IPS-20b (cell line): ENCODE data around the gene MAN2A1.

Experiments
- H3K27ac ChIP-seq: one replicate; pipeline ENCODE4 v1.5.1; 2013; ENCODE audit warnings: low read length
- H3K27me3 ChIP-seq: 2 replicates; pipeline ENCODE4 v1.6.1; 2013; ENCODE audit warnings: mild to moderate bottlenecking, low read length, inconsistent platforms; ENCODE audit not compliant: insufficient read depth
- H3K36me3 ChIP-seq: 2 replicates; pipeline ENCODE4 v1.6.1; 2013; ENCODE audit warnings: low read depth, mild to moderate bottlenecking, inconsistent platforms, low read length, moderate library complexity; ENCODE audit not compliant: insufficient read depth
- H3K4me1 ChIP-seq: 2 replicates; pipeline ENCODE4 v1.6.1; 2013; ENCODE audit warnings: mild to moderate bottlenecking, control low read depth, inconsistent platforms, low read length, moderate library complexity; ENCODE audit not compliant: insufficient read depth
- H3K4me3 ChIP-seq: 2 replicates; pipeline ENCODE4 v1.5.1; 2013; ENCODE audit warnings: mild to moderate bottlenecking, low read length, inconsistent platforms
- H3K9ac ChIP-seq: 2 replicates; pipeline ENCODE4 v1.6.1; 2013; ENCODE audit warnings: low read depth, mild to moderate bottlenecking, inconsistent platforms, low read length, moderate library complexity
- H3K9me3 ChIP-seq: 2 replicates; pipeline ENCODE4 v1.6.1; 2013; ENCODE audit warnings: mild to moderate bottlenecking, low read depth, low read length, inconsistent platforms; ENCODE audit not compliant: insufficient read depth

The MAN2A1 gene

GRCh38 chr5:109741390-109741789, 51.7 kb downstream of the MAN2A1 start:
- Histone ChIP-seq H3K36me3 (no peaks in the 10 kb centered on the region), H3K9me3 (no peaks in the 10 kb centered on the region), H3K4me1 (peaks cover 65% of the 10 kb centered on the region), H3K27me3 (no peaks in the 10 kb centered on the region), H3K27ac (peak overlapping the region; percentile 16), H3K4me3 (peak overlapping the region; percentile 62; the same call in 1 of the 2 replicates), H3K9ac (peak overlapping the region; percentile 85; the same call in 1 of the 2 replicates)

GRCh38 chr5:109743041-109743531, 53.4 kb downstream of the MAN2A1 start:
- Histone ChIP-seq H3K27ac (peak overlapping the region; percentile 26), H3K27me3 (no peaks in the 10 kb centered on the region), H3K9ac (peak overlapping the region; percentile 7; the same call in 1 of the 2 replicates), H3K9me3 (no peaks in the 10 kb centered on the region), H3K36me3 (no peaks in the 10 kb centered on the region), H3K4me1 (peaks cover 61% of the 10 kb centered on the region), H3K4me3 (peak overlapping the region; percentile 10; the same call in 1 of the 2 replicates)

- H3K27ac ChIP-seq = peak overlapping the region; percentile 26
- peak overlapping the region; percentile 10; the same call in 1 of the 2 replicates for H3K4me3 ChIP-seq
- no peaks in the 10 kb centered on the region for H3K9me3 ChIP-seq
- H3K27me3 ChIP-seq = no peaks in the 10 kb centered on the region
- no peaks in the 10 kb centered on the region for H3K36me3 ChIP-seq
- peak overlapping the region; percentile 7; the same call in 1 of the 2 replicates for H3K9ac ChIP-seq
- peaks cover 56% of the 10 kb centered on the region for H3K4me1 ChIP-seq
Observed at GRCh38 chr5:109743770-109744212, 54.1 kb downstream of the MAN2A1 start.

GRCh38 chr5:109744261-109744660, 54.5 kb downstream of the MAN2A1 start:
- H3K27ac ChIP-seq = peak overlapping the region; percentile 26

GRCh38 chr5:109748546-109748945, 58.8 kb downstream of the MAN2A1 start:
- Histone ChIP-seq H3K27ac (no peak overlapping the region), H3K4me1 (peaks cover 13% of the 10 kb centered on the region; the same call in 1 of the 2 replicates), H3K4me3 (no peak overlapping the region), H3K36me3 (no peaks in the 10 kb centered on the region), H3K9ac (no peak overlapping the region), H3K27me3 (no peaks in the 10 kb centered on the region), H3K9me3 (no peaks in the 10 kb centered on the region)

More at GRCh38 chr5:109744261-109744660, 54.5 kb downstream of the MAN2A1 start:
- Histone ChIP-seq H3K9ac (no peak overlapping the region), H3K4me3 (no peak overlapping the region; the same call in 1 of the 2 replicates), H3K4me1 (peaks cover 52% of the 10 kb centered on the region), H3K36me3 (no peaks in the 10 kb centered on the region), H3K9me3 (no peaks in the 10 kb centered on the region), H3K27me3 (no peaks in the 10 kb centered on the region)

- Histone ChIP-seq H3K27me3 (no peaks in the 10 kb centered on the region), H3K9me3 (no peaks in the 10 kb centered on the region), H3K9ac (no peak overlapping the region), H3K4me1 (no peaks in the 10 kb centered on the region), H3K36me3 (peaks cover 4% of the 10 kb centered on the region; the same call in 1 of the 2 replicates), H3K27ac (no peak overlapping the region), H3K4me3 (no peak overlapping the region)
Observed at GRCh38 chr5:109750463-109750862, 60.7 kb downstream of the MAN2A1 start.

GRCh38 chr5:109753279-109753678, 63.6 kb downstream of the MAN2A1 start:
- peaks cover 28% of the 10 kb centered on the region for H3K36me3 ChIP-seq
- H3K9me3 ChIP-seq = no peaks in the 10 kb centered on the region
- no peak overlapping the region for H3K4me3 ChIP-seq
- H3K9ac ChIP-seq = no peak overlapping the region
- no peak overlapping the region for H3K27ac ChIP-seq
- H3K27me3 ChIP-seq = no peaks in the 10 kb centered on the region
- no peaks in the 10 kb centered on the region for H3K4me1 ChIP-seq

GRCh38 chr5:109754319-109754718, 64.6 kb downstream of the MAN2A1 start:
- Histone ChIP-seq H3K4me3 (no peak overlapping the region), H3K9me3 (no peaks in the 10 kb centered on the region), H3K27me3 (no peaks in the 10 kb centered on the region), H3K36me3 (peaks cover 28% of the 10 kb centered on the region), H3K9ac (no peak overlapping the region), H3K4me1 (no peaks in the 10 kb centered on the region), H3K27ac (no peak overlapping the region)

GRCh38 chr5:109755761-109756160, 66.0 kb downstream of the MAN2A1 start:
- no peak overlapping the region for H3K27ac ChIP-seq
- H3K4me3 ChIP-seq = no peak overlapping the region
- no peaks in the 10 kb centered on the region for H3K27me3 ChIP-seq
- no peak overlapping the region for H3K9ac ChIP-seq
- H3K9me3 ChIP-seq = no peaks in the 10 kb centered on the region
- H3K36me3 ChIP-seq = peaks cover 28% of the 10 kb centered on the region
- H3K4me1 ChIP-seq = no peaks in the 10 kb centered on the region

- Histone ChIP-seq H3K27ac (no peak overlapping the region), H3K9ac (no peak overlapping the region), H3K4me3 (no peak overlapping the region), H3K9me3 (no peaks in the 10 kb centered on the region), H3K4me1 (no peaks in the 10 kb centered on the region), H3K36me3 (peaks cover 28% of the 10 kb centered on the region), H3K27me3 (no peaks in the 10 kb centered on the region)
Observed at GRCh38 chr5:109756543-109757185, 66.9 kb downstream of the MAN2A1 start.

- H3K27me3 ChIP-seq = no peaks in the 10 kb centered on the region
- no peaks in the 10 kb centered on the region for H3K9me3 ChIP-seq
- H3K4me3 ChIP-seq = no peak overlapping the region
- peaks cover 34% of the 10 kb centered on the region for H3K36me3 ChIP-seq
- H3K27ac ChIP-seq = no peak overlapping the region
- no peaks in the 10 kb centered on the region for H3K4me1 ChIP-seq
- H3K9ac ChIP-seq = no peak overlapping the region
Observed at GRCh38 chr5:109757490-109757889, 67.8 kb downstream of the MAN2A1 start.

- peaks cover 40% of the 10 kb centered on the region for H3K36me3 ChIP-seq
- H3K4me3 ChIP-seq = no peak overlapping the region
- no peak overlapping the region for H3K9ac ChIP-seq
- no peaks in the 10 kb centered on the region for H3K9me3 ChIP-seq
- H3K27ac ChIP-seq = no peak overlapping the region
- no peaks in the 10 kb centered on the region for H3K4me1 ChIP-seq
- H3K27me3 ChIP-seq = no peaks in the 10 kb centered on the region
Observed at GRCh38 chr5:109759306-109759705, 69.6 kb downstream of the MAN2A1 start.
